Mesodermal cell (in vitro differentiated cells): ENCODE data around the gene UIMC1.
A peak's percentile ranks its signal among the peaks of the same experiment; 100 is the strongest.

Source experiments
- H3K27ac ChIP-seq: 2 replicates; pipeline ENCODE4 v1.7.0; 2013; ENCODE audit warnings: mild to moderate bottlenecking, low read depth, low read length, moderate library complexity; ENCODE audit not compliant: severe bottlenecking
- H3K36me3 ChIP-seq: 2 replicates; pipeline ENCODE4 v1.7.1; 2013; ENCODE audit warnings: mild to moderate bottlenecking, low read length, moderate library complexity; ENCODE audit not compliant: control insufficient read depth, insufficient read depth
- H3K4me1 ChIP-seq: one replicate; pipeline ENCODE4 v1.7.1; 2013; ENCODE audit warnings: mild to moderate bottlenecking, low read length; ENCODE audit not compliant: insufficient read depth, control insufficient read depth, poor library complexity, severe bottlenecking
- H3K4me3 ChIP-seq: 2 replicates; pipeline ENCODE4 v1.7.0; 2013; ENCODE audit warnings: low read length, control low read depth, mild to moderate bottlenecking; ENCODE audit not compliant: insufficient read depth, poor library complexity, severe bottlenecking; ENCODE audit errors: extremely low read depth
- H3K9me3 ChIP-seq: 2 replicates; pipeline ENCODE4 v1.7.1; 2013; ENCODE audit warnings: mild to moderate bottlenecking, low read length, moderate library complexity; ENCODE audit not compliant: control insufficient read depth
- WGBS, 2 experiments: methylation state at CpG; one replicate each; pipeline ENCODE4 v1.1.5; 2013; ENCODE audit warnings: missing lambda C conversion rate in 2 of 2; ENCODE audit not compliant: insufficient coverage in 2 of 2; 5-methylcytosine and 5-hydroxymethylcytosine counted together

Gene UIMC1

DNA sequence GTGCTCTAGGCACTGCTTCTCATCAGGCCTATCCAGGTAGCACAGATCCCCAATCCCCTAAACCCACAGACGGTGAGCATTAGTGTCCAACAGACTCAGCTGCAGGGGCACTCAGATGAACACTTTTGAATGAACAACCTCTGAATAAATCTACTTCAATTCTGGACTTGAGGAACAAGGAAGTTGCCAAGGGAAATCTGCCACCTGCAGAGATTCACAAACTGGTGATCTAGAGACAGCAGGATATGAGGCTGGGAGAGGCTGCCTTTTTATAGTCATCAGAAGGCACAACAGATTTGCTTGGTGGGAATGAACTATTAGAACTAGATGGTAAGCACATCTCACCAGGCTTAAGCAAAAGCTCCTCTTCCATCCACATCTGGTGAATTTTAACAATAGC, 100.5 kb downstream of the UIMC1 start:
- H3K9me3 ChIP-seq: no peaks in the 10 kb centered on the region
- H3K27ac ChIP-seq: no peak overlapping the region
- peaks cover 64% of the 10 kb centered on the region for H3K36me3 ChIP-seq
- 100% methylated on average over 1 of the region's 1 CpG; no CpG with 5 or more reads in 1 of the 2 experiments for WGBS, 2 experiments
- H3K4me3 ChIP-seq: no peak overlapping the region
- peaks cover 10% of the 10 kb centered on the region for H3K4me1 ChIP-seq

- H3K36me3 ChIP-seq: peaks cover 65% of the 10 kb centered on the region
- 89 to 95% methylated on average over 3 of the region's 3 CpGs for WGBS, 2 experiments
- H3K9me3 ChIP-seq: no peaks in the 10 kb centered on the region
- H3K27ac ChIP-seq: peak overlapping the region; percentile 36
- peaks cover 10% of the 10 kb centered on the region for H3K4me1 ChIP-seq
- no peak overlapping the region for H3K4me3 ChIP-seq
Measured at GRCh38 chr5:176904276-176904675, 102.3 kb downstream of the UIMC1 start.

GRCh38 chr5:176902911-176903664, 103.5 kb downstream of the UIMC1 start:
- H3K9me3 ChIP-seq: no peaks in the 10 kb centered on the region
- 92 to 96% methylated on average over 2 to 4 of the region's 5 CpGs for WGBS, 2 experiments
- no peak overlapping the region for H3K27ac ChIP-seq
- no peak overlapping the region for H3K4me3 ChIP-seq
- peaks cover 57% of the 10 kb centered on the region for H3K36me3 ChIP-seq
- H3K4me1 ChIP-seq: peaks cover 10% of the 10 kb centered on the region

DNA sequence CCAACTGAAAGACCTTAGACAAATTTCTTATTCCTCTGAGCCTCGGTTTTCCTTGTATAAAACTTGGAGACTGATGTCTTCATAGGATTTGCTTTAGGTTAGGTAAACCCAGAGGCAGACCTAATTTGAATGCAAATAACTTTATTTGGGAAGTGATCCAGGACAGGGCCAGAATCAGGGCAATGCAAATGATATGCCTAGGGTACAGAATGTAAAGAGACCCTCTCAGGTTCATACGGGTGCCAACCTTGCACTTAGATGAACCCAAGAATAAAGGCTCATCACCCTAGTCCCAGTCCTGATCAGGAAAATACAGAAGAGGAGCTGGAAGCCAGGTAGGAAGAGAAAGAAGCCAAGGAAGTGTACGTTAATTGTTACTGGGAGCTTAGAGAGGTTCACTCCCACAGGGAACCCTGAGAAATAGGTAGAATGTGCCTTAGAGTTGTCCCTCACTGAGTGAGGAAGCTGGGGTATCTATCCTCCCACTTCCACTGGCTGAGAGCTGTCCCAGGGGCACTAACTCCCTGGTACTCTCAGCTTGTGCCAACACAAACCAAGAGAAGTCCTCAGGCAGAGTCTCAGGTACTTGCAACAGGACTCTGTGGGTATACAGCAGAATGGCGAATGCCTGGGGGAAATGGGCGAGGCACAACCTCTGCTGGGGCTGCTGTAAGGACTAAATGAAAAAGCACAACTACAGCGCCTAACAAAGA, 104.3 kb downstream of the UIMC1 start:
- Histone ChIP-seq H3K9me3 (no peaks in the 10 kb centered on the region), H3K4me1 (peaks cover 10% of the 10 kb centered on the region), H3K27ac (no peak overlapping the region), H3K36me3 (peaks cover 53% of the 10 kb centered on the region), H3K4me3 (no peak overlapping the region)
- WGBS, 2 experiments: 94 to 100% methylated on average over 3 to 4 of the region's 6 CpGs

- peaks cover 46% of the 10 kb centered on the region for H3K36me3 ChIP-seq
- no peaks in the 10 kb centered on the region for H3K9me3 ChIP-seq
- no peak overlapping the region for H3K27ac ChIP-seq
- peaks cover 10% of the 10 kb centered on the region for H3K4me1 ChIP-seq
- 93 to 97% methylated on average over 9 to 12 of the region's 12 CpGs for WGBS, 2 experiments
- H3K4me3 ChIP-seq: no peak overlapping the region
Measured at GRCh38 chr5:176901260-176902101, 105.1 kb downstream of the UIMC1 start.

- peaks cover 10% of the 10 kb centered on the region for H3K4me1 ChIP-seq
- peaks cover 39% of the 10 kb centered on the region for H3K36me3 ChIP-seq
- 90 to 97% methylated on average over 4 to 6 of the region's 7 CpGs for WGBS, 2 experiments
- H3K9me3 ChIP-seq: no peaks in the 10 kb centered on the region
- H3K4me3 ChIP-seq: no peak overlapping the region
- no peak overlapping the region for H3K27ac ChIP-seq
Measured at GRCh38 chr5:176900780-176901204, 105.8 kb downstream of the UIMC1 start.

GRCh38 chr5:176899946-176900779, 106.4 kb downstream of the UIMC1 start:
- Histone ChIP-seq H3K4me3 (no peak overlapping the region), H3K4me1 (peaks cover 10% of the 10 kb centered on the region), H3K36me3 (peaks cover 32% of the 10 kb centered on the region), H3K9me3 (no peaks in the 10 kb centered on the region), H3K27ac (no peak overlapping the region)
- 94 to 100% methylated on average over 4 of the region's 4 CpGs for WGBS, 2 experiments

- peaks cover 10% of the 10 kb centered on the region for H3K4me1 ChIP-seq
Measured at GRCh38 chr5:176899296-176899891, 107.2 kb downstream of the UIMC1 start, which contains the start of gene HK3. TSS of gene HK3 (minus strand) at chr5:176899346. CDS start at chr5:176896159, 3,187 bp downstream.

DNA sequence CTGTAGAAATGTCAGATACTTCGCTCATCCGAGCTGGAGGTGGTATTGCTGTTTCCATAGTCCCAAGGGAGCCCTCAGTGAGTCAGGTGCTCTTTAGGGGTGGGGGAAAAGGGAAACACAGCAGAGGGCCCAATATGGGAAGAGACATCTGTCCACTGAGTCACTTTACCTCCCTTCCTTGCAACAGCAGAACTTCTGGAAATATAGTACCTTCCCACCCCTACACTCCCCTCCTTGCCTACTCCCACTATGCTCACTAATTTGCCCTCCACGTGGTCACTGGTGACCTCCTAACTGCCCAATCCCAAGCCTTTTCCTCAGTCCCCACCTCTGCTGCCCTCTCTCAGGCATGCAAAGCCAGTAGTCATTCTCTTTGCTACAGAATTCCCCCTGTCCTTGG, 109.3 kb downstream of the UIMC1 start:
- WGBS, 2 experiments: 63 to 72% methylated on average over 3 of the region's 3 CpGs
- Histone ChIP-seq H3K9me3 (no peaks in the 10 kb centered on the region), H3K36me3 (peaks cover 9% of the 10 kb centered on the region), H3K4me3 (no peak overlapping the region), H3K4me1 (no peaks in the 10 kb centered on the region), H3K27ac (no peak overlapping the region)

More at GRCh38 chr5:176899296-176899891, 107.2 kb downstream of the UIMC1 start, which contains the start of gene HK3:
- no peak within 1 kb of the TSS for H3K4me3 ChIP-seq
- no peak within 1 kb of the TSS for H3K27ac ChIP-seq
- WGBS, 2 experiments: 90 to 94% methylated on average over 7 to 8 of the region's 9 CpGs
- H3K36me3 ChIP-seq: peaks cover 26% of the 10 kb centered on the region
- no peaks in the 10 kb centered on the region for H3K9me3 ChIP-seq
